Mucosa of gallbladder (tissue), 1 donor: ENCODE results near the gene LAG3. TPM values are rescaled to one million over a fixed set of nuclear protein-coding genes. Genes with fewer than 3 reads are reported as not detected.
A peak's percentile ranks its signal among the peaks of the same experiment; 100 is the strongest.

Source experiments
- DNase-seq: peaks from one replicate; pipeline ENCODE4 v3.0.0-alpha.2; 2020; ENCODE audit warnings: low spot score
- total RNA-seq: library from RNA; stranded (reverse); gene quantifications from one replicate; pipeline ENCODE4 v1.2.1, GENCODE V29; 2021
- donor health status: DM: no; HTN: no; CAD: no.

LAG3 gene
- total RNA-seq, 1 donor from 2014 or later, result 1.4 TPM

- no peak for DNase-seq
Measured at GRCh38 chr12:6771509-6772330, 600 bp upstream of the LAG3 start.

- DNase-seq, result no peak
Measured at GRCh38 chr12:6772726-6773589, 638 bp downstream of the LAG3 start.

- DNase-seq, result no peak
Measured at GRCh38 chr12:6773590-6774351, 1.5 kb downstream of the LAG3 start.

- DNase-seq, result no peak
Measured at GRCh38 chr12:6774499-6775062, 2.3 kb downstream of the LAG3 start.

GRCh38 chr12:6775185-6776174 lies 3.2 kb downstream of the LAG3 start:
- DNase-seq, result no peak

- no peak for DNase-seq
Measured at GRCh38 chr12:6777386-6777785, 5.1 kb downstream of the LAG3 start.

DNA sequence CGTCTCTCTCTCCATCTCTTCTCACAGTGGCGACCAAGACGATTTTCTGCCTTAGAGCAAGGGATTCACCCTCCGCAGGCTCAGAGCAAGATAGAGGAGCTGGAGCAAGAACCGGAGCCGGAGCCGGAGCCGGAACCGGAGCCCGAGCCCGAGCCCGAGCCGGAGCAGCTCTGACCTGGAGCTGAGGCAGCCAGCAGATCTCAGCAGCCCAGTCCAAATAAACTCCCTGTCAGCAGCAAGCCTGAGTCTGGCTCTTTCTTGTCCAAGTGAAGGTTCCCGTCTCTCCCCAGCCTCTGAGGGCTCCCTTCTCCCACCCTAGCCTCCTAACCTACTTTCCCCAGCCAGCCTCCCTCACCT lies 5.9 kb downstream of the LAG3 start:
- DNase-seq, result peak; percentile 30

- DNase-seq, result peak; percentile 96
Measured at GRCh38 chr12:6778574-6779550, 6.5 kb downstream of the LAG3 start.

- DNase-seq, result peak; percentile 43
Measured at GRCh38 chr12:6779708-6780432, 7.5 kb downstream of the LAG3 start.

GRCh38 chr12:6780573-6780972 lies 8.3 kb downstream of the LAG3 start:
- no peak for DNase-seq

DNA sequence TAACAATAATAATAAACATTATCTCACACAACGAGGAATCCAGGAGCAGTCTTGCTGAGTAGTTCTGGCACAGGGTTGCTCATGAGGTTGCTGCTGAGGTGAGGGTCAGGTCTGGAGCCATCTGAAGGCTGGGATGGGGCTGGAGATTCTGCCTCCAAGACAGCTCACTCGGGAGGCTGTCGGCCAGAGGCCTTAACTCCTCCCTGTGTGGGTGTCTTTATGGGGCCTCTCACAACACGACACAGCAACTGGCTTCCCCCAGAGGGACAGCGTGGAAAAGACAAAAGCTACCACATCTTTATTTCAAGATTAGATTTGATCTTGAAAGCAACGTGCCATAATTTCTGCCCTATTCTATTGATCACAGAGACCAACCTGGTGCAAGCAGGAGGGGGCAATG lies 9.8 kb downstream of the LAG3 start:
- no peak for DNase-seq

GRCh38 chr12:6782850-6783566 lies 10.7 kb downstream of the LAG3 start:
- no peak for DNase-seq

DNA sequence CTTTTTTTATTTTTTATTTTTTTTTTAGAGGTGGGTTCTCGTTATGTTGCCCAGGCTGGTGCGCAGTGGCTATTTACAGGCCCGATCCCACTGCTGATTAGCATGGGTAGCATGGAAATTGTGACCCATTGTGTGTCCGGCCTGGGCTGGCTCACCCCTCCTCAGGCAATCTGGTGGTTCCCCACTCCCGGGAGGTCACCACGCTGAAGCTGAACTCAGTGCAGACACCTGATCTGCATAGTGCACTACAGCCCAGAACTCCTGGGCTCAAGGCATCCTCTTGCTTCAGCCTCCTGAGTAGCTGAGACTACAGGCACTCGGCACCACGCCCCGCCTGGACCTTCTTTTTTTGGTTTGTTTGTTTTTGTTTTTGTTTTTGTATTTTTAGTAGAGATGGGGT lies 11.5 kb downstream of the LAG3 start:
- DNase-seq, result no peak

- no peak for DNase-seq
Measured at GRCh38 chr12:6784296-6784695, 12.0 kb downstream of the LAG3 start.

DNA sequence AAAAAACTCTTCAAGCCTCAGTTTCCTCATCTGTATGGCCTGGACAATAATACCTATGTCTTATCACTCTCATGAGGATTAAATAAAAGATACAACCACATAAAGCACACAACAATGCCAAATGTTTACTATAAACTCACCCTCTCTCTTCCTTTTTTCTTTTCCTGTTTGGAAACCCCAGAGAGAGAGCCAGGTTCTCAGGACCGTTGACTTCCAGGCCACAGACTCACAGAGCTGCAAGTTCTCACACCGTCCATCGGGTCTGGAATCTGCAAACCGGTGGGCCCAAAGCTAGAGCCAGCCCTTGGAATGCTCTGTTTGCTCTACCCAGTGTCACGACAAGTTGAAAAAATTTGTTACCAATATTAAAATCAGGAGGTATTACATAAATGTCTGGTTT lies 12.4 kb downstream of the LAG3 start:
- DNase-seq, result no peak

GRCh38 chr12:6786416-6787094 lies 14.2 kb downstream of the LAG3 start:
- DNase-seq, result no peak

GRCh38 chr12:6787309-6787708 lies 15.0 kb downstream of the LAG3 start:
- DNase-seq, result no peak
